HG03558 (cell line): ENCODE measurements around the gene DENND2D.

ENCODE experiments used
- ATAC-seq: cut with Tn5 transposase; IDR thresholded peaks from one replicate; pipeline ENCODE4 v1.9.1; 2021; ENCODE audit warnings: moderate number of reproducible peaks; ENCODE audit not compliant: unreplicated experiment; ENCODE audit errors: extremely low read depth

DENND2D gene, protein sequence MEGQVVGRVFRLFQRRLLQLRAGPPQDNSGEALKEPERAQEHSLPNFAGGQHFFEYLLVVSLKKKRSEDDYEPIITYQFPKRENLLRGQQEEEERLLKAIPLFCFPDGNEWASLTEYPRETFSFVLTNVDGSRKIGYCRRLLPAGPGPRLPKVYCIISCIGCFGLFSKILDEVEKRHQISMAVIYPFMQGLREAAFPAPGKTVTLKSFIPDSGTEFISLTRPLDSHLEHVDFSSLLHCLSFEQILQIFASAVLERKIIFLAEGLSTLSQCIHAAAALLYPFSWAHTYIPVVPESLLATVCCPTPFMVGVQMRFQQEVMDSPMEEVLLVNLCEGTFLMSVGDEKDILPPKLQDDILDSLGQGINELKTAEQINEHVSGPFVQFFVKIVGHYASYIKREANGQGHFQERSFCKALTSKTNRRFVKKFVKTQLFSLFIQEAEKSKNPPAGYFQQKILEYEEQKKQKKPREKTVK

DNA sequence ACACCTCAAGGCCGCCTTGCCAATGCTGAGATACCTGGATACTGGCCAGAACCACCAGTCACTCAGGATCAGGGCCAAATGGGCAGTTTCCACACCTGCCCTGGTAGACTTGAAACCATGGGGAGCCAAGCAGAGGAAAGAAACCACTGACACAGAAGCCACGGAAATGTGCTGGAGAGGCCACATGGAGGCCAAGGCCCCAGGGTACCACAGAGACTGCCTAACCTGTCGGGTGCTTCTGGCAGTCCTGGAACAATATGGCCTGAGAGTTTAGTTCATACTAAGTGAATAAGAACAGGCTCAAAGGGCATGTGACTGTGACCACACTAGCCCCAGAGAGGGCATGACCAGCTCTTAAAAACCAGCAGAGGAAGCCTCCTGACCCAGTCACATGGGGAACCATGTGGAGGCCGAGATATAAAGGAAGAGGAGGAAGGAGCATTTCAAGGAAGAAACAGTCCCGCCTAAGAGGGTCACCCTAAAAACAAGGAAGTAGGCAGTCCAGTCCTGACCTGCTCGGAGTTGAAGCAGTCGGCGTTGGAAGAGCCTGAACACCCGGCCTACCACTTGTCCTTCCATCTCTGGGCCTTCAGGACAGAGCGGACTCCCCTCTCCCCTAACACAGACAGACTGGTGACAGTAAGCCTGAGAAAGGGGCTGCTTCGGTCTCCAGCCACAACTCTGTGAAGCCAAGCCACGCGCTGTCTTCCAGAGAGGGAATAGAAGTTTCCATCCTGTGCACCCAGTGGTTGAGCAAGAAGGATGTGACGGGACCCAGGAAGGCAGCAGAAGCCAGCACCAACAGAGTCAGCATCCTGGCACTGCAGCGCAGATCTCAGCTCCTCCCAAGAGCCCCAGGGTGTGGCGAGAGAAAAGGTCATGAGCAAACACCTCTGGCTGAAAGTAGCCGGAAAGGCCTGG is at the start of gene DENND2D:
Gene DENND2D (minus strand): TSS at position 766 of the 921 bp plus-strand sequence. CDS start 187 bp downstream, at position 579.
- ATAC-seq: no peak

DNA sequence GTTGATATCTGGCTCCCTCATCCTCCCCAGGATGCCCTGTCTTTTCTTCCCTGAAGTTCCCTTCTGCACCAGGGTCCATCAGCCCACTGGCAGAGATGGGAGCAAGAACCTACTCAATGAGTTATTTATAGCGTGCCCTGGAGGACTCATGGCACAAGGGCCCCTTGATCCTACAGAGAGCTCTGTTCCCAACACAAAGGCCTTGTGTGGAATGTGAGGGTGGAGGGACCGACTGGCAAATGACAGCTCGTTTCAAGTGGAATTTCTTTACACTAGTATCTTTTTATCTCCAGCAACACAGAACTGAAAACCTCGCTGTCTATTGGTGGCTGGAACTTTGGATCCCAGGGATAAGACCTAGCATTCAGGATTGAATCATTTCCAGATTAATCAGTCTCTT is 49.5 kb upstream of the DENND2D start:
- ATAC-seq: no peak

DNA sequence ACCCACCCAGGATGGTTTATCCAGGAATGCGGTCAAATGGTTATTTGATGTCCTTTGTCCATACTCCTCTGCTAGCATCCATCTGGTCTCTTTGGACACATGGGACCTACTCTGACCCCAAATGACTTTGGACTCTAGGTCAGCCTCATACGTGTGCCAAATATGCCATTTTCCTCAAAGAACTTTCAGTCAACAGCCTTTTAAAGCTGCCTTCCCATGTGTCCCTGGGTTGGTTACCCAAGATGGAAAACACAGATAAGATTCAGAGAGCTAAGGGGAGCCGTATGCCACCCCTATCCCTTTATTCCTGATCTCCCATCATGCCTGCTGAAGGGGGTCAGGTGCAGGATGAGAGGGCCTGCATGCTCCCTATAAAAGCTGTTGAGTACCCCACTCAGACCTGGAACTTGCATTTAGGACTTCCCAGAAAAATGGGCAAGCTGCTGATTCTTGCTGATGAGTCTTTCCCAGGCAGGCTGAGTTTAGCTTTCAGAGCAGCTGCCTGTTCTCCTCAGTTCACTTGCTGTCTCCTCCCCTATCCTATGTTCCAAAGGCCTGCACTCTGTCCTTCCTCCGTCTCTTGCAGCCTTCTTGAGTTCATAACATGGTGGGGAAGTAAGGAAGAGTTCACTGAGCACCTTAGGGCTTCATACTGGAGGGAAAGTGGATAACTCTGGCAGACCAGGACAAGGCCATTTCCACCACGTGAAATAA is 46.8 kb upstream of the DENND2D start:
- no peak for ATAC-seq

DNA sequence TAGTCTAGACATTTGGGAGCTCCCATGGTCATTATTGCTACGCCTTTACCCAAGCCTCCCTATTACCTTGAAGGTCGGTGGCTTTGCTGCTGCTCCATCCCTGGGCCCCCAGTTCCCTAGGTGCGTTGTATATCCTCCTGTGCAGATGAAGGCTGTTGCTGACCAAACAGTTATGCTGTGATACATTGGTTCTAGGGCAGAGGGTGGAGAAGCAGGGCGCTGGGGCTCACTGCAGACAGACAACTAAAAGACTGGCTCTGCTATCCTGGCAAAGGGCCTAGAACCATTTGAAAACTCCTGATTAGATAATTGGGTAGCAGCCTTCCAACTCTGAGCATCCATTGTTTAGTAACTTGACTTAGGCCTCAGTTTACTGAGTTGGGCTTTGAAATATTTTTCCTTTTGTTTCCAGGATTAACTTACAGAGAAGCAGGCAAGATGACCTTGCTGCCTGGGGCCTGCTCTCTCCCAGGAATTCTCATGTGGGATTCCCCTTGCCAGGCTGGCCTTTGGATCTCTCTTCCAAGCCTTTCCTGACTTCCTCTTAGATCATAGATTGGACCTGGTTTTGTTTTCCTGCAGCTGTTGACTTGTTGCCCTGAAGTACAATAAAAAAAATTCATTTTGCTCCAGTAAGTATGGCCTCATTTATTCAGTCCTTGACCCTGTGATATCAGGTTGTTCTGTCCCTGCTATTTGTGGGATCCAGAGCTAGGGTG is 42.5 kb upstream of the DENND2D start:
- ATAC-seq: no peak

DNA sequence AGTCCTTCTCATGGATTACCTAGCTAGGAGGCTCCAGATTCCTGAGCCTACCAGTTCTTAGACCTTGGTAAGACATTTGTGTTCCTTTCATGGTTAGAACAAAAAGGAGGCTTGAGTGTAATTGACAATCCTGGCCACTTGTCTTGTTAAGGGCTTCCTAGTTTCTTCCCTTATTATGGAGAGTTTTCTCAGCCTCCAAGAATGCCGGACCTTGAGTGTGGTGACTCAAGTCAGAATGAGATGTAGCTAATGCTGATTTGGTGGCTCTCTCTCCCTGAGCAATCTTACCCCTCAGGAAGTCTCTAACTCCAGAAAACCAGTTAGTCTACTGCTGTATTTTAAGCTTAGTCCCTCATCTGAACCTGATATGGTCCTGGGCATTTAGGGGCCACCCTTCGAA is 41.4 kb upstream of the DENND2D start:
- no peak for ATAC-seq

DNA sequence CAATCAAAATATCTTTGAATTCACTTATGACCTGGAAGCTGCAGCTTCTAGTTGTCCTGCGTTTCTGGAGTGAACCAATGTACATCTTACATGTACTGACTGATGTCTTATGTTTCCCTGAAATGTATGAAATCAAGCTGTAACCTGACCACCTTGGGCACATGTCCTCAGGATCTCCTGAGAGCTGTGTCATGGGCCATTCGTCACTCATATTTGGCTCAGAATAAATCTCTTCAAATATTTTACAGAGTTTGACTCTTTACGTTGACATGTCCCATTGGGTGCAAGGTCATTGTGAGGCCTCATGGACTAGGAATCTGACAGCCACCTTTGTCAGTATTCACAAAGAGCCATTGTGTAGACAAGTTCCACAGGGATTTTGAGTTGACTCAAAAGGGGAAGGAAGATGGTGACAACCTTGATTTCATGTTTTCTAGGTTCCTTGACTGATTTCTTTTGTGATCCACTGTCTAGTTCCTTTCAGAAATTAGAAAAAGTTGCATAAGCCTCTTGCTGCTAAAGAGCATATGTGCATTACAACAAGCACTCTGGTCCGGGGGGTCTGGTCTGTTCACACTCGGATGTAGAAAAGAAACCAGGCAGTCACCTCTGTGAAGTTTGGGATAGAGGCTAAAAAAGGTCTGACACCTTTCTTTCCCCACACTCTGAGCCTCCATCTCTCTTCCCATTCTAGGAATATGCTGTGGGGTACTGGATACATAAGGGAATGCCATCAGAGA is 37.8 kb upstream of the DENND2D start:
- no peak for ATAC-seq

DNA sequence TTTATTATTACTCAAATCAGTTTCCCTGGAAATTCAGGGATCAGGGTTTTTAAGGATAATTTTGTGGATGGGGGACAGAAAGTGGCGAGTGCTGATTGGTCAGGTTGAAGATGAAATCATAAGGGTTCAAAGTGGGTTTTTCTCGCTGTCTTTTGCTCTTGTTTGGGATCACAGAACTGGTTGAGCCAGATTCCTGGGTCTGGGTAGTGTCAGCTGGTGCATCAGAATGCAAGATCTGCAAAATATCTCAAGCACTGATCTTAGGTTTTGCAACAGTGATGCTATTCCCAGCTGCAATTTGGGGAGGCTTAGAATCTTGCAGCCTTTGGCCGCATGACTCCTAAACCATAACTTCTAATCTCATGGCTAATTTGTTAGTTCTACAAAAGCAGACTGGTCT is 36.4 kb upstream of the DENND2D start:
- ATAC-seq: no peak

DNA sequence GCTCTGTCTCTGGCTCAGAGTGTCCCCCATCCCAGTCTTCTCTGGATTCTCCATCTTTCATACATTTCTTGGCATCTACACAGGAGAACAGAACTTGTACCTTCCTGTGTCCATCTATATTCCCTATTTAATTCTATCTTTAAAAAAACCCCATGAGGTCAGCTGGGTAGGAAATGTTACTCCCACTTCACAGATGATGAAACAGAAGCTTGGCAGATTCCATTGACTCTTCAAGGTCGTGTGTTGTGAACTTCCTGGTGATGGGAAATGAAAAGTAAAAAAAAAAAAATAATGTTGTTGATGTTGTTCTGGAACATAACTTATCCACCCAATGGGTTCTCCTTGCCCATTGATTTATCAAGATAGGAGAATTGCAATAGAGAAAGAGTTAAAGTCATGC is 35.9 kb upstream of the DENND2D start:
- no peak for ATAC-seq

DNA sequence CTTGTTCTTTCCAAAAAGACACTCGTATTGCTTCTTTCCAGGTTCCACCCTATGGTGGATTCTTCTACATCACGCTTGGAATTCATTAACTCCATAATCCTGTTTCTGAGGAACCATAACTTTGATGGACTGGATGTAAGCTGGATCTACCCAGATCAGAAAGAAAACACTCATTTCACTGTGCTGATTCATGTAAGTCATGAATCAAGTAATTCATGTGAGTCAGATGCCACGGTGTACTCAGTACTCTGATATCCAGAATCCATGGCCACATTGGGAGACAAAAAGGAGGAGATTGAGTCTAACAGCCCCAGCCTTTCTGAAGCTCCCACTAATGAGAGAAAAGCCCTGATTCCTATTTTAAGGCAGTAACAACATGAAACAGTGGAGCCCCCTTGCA is 34.4 kb upstream of the DENND2D start:
- no peak for ATAC-seq

DNA sequence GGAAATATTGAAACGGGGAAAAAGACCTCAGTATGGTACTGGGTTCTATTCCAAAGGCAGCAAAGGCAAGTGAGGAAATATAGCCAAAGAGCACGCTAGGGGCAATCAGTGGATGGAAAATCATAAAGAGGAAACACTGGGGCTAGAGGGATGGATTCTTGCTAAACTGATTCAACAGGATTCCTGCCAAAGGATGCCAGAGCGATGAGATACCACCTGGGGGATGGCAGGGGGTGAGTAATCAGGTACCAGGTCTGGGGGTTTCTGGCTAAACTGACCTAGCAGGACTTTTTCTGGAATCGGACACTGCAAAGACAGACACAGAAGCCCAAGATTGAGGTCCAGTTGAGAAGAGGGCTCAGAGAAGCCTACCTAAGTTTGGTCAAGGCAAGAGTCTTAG is 33.8 kb upstream of the DENND2D start:
- no peak for ATAC-seq

DNA sequence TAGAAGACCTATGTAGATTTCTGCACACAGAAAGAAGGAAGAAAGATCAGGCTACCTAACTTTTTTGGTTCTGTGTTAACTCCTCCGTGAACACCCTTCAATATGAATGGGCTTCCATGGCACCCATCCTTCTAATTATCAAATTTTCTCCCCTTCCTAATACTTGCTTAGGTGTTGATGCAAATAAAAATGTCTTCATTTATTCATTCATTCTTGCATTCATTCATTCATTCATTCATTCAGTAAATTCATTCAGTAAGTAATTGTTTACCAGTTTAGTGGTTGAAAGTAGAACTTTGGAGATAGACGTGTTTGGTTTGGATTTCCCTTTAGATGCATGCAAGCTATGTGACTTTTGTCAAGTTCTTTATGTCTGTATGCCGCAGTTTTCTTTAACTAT is 31.7 kb upstream of the DENND2D start:
- no peak for ATAC-seq

DNA sequence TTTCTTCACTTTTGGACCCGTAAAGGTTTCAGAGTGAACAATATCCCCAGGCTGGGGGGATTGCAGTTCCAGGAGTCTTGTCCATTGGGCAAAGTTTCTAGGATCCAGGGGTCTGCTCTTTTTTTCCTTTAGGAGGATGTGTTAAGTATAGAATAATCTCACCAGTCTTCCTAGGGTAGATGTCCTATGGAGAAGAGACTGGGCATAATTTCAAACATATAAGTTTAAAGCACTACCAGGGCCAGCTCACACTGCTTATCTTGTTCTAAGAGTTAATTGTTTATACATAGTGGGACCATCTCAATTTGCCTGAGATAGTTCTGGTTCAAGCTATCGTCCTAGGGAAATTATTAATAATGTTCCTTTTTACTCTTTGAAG is 28.3 kb upstream of the DENND2D start:
- no peak for ATAC-seq

DNA sequence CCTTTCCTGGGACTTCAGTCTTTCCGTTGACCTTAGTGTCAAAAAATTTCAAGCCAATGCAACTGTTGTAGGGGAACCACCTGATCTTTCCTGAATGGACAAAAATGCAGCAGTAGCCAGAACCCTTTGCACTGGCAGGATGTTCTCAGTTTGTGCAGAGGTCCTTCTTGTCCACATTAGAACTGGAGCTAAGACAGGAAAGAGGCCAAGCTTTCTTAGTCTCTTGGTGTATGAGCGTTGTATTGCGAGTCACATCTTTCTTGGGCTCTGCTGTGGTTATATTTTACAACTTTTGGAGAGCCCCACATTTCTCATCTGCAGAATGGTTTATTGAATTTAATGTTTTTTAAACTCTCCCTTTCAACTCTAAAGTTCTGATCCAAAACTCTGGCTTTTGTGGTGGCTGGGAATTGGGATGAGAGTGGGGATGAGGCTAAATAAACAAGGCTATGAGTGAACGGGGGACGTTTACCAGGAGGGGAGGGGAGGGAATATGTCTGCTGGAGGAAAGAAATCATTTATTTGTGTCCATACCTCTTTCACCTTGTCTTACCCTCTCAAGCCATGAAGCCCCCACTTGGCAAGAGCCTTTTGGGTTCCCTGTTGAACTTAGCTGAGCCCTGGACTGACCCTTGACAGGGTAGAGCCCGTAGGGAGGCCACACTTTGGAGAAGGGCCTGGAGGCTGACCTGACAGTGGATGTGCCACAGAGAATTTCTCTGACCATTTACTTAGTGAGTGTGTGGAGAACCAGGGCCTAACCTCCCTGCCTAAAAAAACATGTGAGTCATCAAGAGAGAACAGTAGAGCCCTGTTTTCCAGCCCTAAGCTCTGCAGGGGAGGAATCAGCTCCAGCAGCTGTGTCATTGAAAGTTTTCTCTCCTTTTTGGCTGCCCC is 27.7 kb upstream of the DENND2D start:
- no peak for ATAC-seq

DNA sequence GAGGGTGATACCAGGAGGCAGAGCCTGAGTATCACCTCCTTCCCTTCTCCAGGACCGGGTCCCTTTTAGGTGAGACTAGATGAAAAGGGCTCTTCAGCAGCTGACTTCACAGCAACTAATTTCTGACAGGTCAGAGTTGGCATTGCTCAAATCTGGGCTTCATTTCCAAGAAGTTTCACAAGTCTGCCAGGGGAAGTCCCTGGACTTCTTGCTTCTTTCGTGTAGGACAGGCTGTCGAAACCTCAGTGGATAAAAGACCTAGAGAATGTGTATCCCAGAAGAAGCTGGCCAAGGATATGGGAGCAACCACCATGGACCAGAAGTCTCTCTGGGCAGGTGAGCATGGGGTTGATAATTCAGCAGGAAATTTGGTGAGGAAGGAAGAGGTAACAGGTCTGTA is 27.0 kb upstream of the DENND2D start, which contains the start of gene CHI3L2:
Gene CHI3L2 (plus strand): TSS at position 280 of the 400 bp plus-strand sequence. CDS start 17 bp downstream, at position 297.
- ATAC-seq: no peak

DNA sequence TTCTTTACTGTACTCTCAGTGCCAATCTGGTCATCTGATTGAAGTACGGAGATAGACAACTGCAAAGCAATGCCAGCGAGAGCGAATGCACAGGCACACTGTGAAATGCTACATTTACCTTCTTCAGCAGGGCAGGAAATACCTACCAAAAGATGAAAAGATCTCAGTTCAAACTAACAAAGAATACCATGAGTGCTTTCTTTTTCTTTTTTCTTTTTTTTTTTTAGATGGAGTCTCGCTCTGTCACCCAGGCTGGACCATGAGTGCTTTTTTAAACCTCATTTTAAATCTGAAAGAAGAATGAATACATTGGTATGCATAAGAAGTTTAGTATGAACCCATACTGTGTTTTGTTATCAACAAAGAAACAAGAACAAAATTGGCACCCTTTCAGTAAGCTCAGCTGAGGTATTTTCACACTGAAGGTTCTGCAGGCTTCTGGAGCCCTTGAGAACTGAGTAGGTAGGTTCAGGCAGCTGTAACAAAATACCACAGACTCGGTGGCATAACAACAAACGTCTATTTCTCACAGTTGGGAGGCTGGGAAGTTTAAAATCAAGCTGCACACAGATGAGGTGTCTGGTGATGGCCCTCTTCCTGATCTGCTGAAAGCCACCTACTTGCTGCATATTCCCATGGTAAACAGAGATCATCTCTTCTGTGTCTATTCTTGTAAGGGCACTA is 25.4 kb upstream of the DENND2D start:
- ATAC-seq: no peak

DNA sequence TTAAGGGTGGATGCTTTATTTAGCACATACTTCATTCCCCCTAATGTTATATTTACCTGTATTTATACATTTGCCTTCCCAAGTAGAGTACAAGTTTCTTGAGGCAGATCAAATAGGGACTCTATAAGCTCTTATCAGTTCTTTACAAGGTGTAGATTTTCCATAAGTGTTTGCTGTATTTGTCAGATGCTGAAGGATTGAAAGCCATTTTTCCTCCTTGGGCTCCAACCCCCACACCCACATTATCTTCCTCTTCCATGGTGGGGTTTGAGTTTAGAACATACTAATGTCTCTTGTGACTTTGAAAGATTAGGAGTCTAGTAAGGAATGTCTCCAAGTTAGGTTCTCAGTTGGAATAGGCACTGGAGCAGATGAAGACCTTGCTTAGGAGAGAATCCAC is 24.6 kb upstream of the DENND2D start:
- no peak for ATAC-seq

DNA sequence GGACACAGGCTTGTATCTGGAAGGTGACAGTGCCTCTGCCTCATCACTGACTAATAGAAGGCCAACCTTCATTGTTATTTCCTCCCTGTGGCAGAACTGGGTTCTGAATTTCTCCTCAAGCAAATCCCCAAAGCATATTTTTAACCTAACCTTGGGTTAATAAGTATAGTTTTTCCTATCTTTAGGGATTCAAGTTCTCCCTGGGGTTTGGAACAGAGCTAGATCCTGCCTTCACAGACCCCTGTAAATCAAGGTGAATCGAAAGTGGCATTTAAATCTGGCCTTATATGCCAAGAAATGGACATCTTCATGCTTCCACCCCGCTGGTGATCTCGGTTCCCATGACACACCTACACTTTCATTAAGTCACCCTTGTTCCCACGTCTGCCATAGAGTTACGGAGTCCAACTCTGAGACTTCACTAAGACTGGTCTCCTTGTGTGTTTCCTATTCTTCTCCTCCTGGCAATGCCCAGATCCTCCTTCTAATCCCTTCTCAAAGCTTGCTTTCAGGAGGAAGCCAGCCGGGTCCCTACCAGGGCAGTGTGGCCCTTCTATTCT is 22.8 kb upstream of the DENND2D start:
- ATAC-seq: no peak
